ENCODE data around the gene EDA.

The EDA gene

GRCh38 chrX:70029863-70030262 is 413.9 kb downstream of the EDA start:
- no peak for DNase-seq

DNA sequence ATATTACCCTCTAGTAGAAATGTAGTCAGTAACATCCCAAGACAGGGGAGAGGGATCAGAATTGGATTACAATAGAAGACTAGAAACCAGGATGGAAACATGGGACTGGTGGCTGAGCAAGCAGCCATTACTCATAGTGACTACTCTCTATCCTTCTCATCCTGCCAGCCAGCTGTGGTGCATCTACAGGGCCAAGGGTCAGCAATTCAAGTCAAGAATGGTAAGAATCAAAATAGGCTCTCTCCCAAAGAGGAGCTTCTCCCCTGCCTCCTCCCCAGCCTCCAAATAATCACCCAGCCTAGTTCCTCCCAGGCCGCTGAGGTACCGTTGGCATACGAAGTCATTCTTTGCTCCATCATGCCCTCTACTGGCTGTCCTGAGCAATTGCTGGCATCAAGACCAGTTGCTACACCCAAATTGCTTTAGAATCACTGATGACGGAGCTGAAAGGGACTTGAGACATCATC is 414.4 kb downstream of the EDA start:
- DNase-seq: peak; percentile 71

- DNase-seq: no peak
These were observed 416.9 kb downstream of the EDA start for GRCh38 chrX:70032792-70033191.

GRCh38 chrX:70033348-70034051 is 417.6 kb downstream of the EDA start:
- peak; percentile 34 for DNase-seq

- DNase-seq: no peak
These were observed 418.7 kb downstream of the EDA start for GRCh38 chrX:70034646-70035045.

- no peak for DNase-seq
These were observed 422.6 kb downstream of the EDA start for GRCh38 chrX:70038515-70038914.

DNA sequence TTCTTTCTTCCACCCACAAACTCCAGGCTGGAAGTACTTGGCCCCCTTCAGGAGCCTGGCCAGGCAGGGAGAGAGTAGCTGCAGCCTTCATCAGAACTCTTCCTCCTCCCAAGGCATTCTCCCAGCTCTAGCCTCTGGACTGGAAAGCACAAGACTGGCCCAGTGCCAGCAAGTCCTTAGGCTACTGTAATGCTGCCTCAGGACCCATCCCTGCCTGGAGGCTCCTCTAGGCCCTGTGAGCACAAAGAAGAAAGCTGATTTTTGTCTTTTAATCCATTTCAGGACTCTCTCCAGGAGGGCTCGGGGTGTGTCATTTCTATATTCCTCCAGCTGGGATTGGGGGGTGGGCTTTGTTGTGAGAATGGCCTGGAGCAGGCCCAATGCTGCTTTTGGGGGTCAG is 423.0 kb downstream of the EDA start:
- no peak for DNase-seq

DNA sequence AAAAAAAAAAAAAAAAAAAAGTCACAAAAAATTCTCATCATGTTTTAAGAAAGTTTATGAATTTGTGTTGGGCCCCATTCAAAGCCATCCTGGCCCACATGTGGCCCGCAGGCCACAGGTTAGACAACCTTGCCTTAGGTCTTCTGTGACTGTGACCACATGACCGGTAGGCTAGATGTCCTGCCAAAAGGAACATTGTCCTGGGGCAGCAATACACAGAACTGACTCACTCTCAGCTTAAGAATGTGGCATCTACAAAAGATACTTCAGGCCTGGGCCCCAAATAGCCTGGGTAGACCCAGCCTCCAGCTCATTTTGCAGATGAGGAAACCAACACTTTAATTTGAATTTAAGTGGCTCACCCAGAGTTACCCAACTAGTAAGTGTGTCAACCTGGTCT is 423.8 kb downstream of the EDA start:
- no peak for DNase-seq

- DNase-seq: no peak
These were observed 426.1 kb downstream of the EDA start for GRCh38 chrX:70041993-70042392.

DNA sequence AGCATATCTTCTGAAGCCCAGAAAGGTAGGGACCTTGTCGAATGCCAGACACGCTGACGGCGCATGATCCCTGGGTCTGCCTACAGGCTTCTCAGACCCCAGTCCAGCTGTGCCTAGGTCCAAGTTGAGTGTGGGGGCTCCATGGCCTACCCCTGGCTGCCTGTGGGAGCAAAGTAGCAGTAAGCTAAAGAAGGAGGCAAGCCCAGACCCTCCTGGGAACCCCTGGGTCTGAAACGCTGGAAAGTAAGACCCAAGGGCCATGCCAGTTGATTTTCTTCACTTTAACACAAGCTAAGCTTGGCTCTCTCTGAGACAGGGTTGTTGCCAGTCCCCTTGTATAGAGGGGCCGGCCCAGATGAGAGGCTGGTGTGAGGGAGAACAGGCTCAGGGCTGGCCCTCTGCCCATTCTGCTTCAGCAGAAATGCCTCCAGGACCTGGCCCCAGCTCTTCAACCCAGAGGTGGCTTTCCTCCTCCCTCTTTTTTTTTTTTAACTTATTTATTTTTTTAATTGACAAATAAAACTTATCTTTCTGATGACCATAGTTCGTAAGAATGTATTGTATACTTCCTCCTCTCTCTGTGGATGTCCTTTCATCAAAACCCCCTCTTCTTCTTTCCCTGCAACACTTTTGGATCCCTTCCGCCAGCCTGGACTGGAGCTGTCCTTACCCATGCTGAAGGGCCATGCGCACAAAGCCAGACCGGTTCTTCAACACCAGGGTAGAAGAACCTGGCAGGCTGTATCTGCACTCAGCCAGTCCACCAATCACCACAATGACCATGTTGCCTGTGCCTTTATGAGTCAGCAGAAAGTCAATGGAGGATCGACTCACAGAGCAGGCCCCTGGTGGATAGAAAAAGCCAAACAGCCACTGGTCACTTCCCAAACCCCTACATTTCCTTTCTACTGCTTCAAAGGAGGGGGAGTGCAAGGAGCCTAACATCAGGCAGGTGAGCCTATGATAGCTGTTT is 426.8 kb downstream of the EDA start:
- no peak for DNase-seq

DNA sequence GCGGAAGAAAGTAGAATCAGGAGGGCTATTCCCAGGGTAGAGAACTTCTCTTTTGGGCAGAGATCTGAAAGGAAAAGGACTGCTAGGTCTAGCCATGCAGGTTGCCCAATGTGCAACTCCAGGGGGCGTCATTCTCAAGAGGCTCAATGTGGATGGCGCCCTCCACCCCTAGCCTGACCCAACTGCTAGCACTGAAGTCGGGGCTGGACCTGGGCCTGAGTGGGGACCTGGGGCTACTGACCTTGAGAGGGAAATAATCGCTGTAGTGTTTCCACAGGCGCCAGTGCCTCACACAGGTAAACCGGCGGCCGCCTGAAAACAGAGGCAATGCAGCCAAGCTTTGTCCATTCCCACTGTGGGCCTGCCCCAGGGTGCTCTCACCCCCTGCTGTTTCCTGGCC is 427.8 kb downstream of the EDA start:
- DNase-seq: no peak

DNA sequence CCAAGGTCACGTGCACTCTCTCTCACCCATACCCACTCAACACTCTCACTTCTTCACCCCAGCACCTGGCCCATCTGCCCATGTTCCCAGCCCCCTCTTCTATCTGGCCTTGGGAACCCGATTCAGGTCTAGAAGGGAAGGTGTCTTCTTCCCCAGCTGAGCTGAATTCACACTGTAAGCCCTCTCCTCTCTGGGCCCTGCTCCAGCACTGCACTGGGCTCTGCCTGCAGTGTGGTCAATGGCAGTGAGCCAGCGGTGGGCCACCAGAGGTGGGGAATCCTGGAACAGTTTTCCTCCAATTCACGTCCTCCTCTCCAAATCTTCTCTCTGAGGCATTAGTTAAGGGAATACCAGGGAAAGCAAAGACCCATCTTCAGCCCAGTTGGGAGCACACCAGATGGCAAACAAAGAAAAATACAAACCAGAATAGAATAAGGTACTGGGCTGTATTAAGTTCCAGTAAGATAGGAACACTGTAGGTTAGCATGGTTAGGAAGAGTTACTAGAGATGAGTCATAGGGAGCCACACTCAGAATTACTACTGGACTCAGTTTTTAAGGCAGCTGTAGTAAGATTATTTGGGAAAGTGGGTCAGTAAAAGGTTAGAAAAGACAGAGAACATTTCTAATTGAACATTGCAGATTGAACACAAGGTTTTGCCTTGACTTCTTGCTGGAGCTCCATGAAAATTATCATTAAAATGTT is 428.8 kb downstream of the EDA start:
- no peak for DNase-seq

GRCh38 chrX:70046978-70047377 is 431.1 kb downstream of the EDA start:
- DNase-seq: no peak

GRCh38 chrX:70049406-70049805 is 433.5 kb downstream of the EDA start:
- no peak for DNase-seq

- no peak for DNase-seq
These were observed 434.0 kb downstream of the EDA start, which contains the start of gene AWAT2 for GRCh38 chrX:70049925-70050324. Gene AWAT2, minus strand, starts transcription at chrX:70049938. Its CDS starts 6 bp downstream, at chrX:70049932.

DNA sequence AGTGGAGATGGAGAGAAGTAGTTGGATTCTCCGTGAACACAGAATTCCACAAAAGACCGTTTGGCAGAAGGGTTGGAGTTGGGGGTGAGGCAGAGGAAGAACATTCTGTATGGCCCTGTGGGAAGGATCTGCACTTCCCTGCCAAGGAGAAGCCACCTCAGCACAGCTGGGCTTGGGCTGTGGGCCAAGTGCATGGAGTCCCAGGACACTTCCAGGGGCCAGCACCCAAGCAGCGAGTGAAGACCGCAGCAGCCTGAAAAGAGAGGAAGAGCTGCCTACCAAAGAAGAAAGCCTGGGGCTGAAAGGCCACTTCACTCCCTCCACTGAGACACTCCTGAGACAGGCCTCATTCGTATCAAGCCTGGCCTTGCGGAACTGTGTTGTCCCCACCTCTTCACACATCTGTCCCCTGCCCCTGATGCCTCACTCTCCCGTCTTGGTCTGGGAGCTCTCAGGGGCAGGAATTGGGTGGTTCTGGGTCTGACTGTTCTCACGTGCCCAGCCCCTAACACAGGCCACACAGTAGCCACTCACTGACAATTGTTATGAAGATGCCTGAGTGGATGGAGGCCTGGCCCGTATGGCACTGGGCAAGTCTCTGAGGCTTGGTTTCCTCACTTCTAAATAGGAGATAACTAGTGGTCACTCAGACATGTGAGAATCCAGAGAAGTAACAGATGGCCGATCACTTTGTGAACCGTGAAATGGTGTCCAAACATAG is 437.1 kb downstream of the EDA start:
- no peak for DNase-seq

DNA sequence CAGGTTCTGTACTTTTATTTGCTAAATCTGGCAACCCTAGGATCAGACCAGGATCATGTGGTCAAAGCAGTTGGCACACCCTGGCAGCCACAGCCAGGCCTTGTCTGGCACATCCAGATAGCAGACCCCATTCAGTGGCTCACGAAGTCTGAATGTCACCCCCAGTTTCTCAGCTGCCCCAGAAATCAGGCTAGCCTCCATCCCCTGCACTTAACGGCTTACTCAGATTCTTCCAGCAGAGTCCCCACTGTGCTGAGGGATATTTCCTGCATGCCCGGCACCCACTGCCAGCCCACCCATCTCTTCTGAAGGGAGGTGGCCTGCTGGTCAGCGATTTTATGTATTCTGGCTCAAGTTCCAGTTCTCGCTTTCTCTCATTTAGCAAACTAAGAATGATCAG is 438.5 kb downstream of the EDA start:
- no peak for DNase-seq

GRCh38 chrX:70062076-70062475 is 446.2 kb downstream of the EDA start, which contains the start of gene OTUD6A:
Gene OTUD6A, plus strand, starts transcription at chrX:70062457. Its CDS starts 68 bp downstream, at chrX:70062525.
- no peak for DNase-seq

DNA sequence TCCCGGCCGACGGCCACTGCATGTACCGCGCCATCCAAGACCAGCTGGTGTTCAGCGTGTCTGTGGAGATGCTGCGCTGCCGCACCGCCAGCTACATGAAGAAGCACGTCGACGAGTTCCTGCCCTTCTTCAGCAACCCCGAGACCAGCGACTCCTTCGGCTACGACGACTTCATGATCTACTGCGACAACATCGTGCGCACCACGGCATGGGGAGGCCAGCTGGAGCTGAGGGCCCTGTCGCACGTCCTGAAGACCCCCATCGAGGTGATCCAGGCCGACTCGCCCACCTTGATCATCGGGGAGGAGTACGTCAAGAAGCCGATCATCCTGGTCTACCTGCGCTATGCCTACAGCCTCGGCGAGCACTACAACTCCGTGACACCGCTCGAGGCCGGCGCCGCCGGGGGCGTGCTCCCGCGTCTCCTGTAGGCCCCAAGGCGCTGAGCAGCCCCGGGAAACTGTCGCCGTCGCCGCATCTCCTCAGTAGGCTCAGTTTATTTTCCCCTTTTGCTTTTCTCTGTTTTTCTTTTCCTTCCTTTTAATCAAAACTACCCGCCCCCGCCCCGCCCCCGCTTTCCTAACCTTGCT is 447.1 kb downstream of the EDA start:
- no peak for DNase-seq

GRCh38 chrX:70066646-70067045 is 450.7 kb downstream of the EDA start:
- no peak for DNase-seq

GRCh38 chrX:70079297-70079696 is 463.4 kb downstream of the EDA start:
- DNase-seq: no peak

DNA sequence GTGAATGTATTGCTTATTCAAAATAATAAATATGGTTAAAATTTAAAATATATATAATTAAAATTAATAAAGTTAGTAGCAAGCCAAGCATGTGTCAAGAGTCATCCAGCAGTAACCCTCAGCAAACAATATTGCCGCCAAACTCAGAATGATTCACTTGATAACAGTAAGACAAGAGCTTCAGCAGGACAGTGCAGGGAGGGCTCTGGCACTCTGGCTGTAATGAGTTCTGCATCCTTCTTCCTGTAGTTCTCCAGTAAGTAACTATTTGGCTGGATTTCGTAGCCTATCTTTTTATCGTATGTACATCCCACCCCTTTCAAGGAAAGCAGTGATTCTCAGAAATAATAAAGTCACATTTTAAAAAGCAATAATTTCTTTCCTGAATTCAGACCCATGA is 464.0 kb downstream of the EDA start:
- DNase-seq: no peak

Measured in activated CD4-positive, alpha-beta T cell treated with anti-CD3 and anti-CD28 coated beads, Interleukin-2, amount 50 U/mL, for 16 hours (primary cell).